Measurements from ENCODE around the gene ARMC12. TPM values are rescaled to one million over a fixed set of nuclear protein-coding genes. Genes with fewer than 3 reads are reported as not detected.

Gene ARMC12
- total and polyA plus RNA-seq, 11 donors: 0.19 to 0.72 (median 0.27) TPM; not detected in 6

GRCh38 chr6:35719404-35719829, 17.4 kb upstream of the ARMC12 start:
- Histone ChIP-seq H3K9me3 (no peaks in the 10 kb centered on the region), H3K27me3 (no peaks in the 10 kb centered on the region), H3K36me3 (no peaks in the 10 kb centered on the region), H3K4me1 (peaks cover 18 to 73% (median 33%) of the 10 kb centered on the region in 12 donors), H3K4me3 (peak overlapping the region in 8 of 12 donors; percentile 24 to 49 (median 38)), H3K27ac (peak overlapping the region; percentile 67 to 100 (median 82))
- WGBS, 4 donors: 27 to 44% (median 40%) methylated on average over 5 of the region's 5 CpGs
- ATAC-seq: peak in 3 of 4 donors; percentile 9 to 38 (median 19)
- TF ChIP-seq CTCF (IDR thresholded peaks at IDR 0.05) (no peak), POLR2A (IDR thresholded peaks at IDR 0.05) (no peak)
- peak in 1 of 5 donors; percentile 38 for DNase-seq
- intact Hi-C loops (cut with DNase I): no loop called here

GRCh38 chr6:35719830-35720733, 16.8 kb upstream of the ARMC12 start:
- H3K4me1 ChIP-seq: peaks cover 19 to 80% (median 37%) of the 10 kb centered on the region in 12 donors
- 6 to 13% (median 8%) methylated on average over 14 to 21 of the region's 21 CpGs for WGBS, 4 donors
- intact Hi-C loops (cut with DNase I): no loop called here
- no peaks in the 10 kb centered on the region for H3K36me3 ChIP-seq
- peak in 1 of 2 donors; percentile 31 for TF ChIP-seq POLR2A (IDR thresholded peaks at IDR 0.05)
- TF ChIP-seq CTCF (IDR thresholded peaks at IDR 0.05): no peak
- H3K27me3 ChIP-seq: no peaks in the 10 kb centered on the region
- H3K27ac ChIP-seq: peak overlapping the region; percentile 67 to 100 (median 82)
- H3K4me3 ChIP-seq: peak overlapping the region in 9 of 12 donors; percentile 13 to 49 (median 37)
- peak; percentile 52 to 83 (median 74) for ATAC-seq
- H3K9me3 ChIP-seq: no peaks in the 10 kb centered on the region
- peak; percentile 49 to 73 (median 66) for DNase-seq

- Histone ChIP-seq H3K4me1 (peaks cover 35 to 99% (median 57%) of the 10 kb centered on the region in 12 donors), H3K27me3 (no peaks in the 10 kb centered on the region), H3K4me3 (no peak overlapping the region), H3K36me3 (no peaks in the 10 kb centered on the region), H3K27ac (peak overlapping the region in 11 of 12 donors; percentile 22 to 100 (median 60)), H3K9me3 (no peaks in the 10 kb centered on the region)
- ATAC-seq (peak in 3 of 4 donors; percentile 30 to 43 (median 33)), DNase-seq (peak in 2 of 5 donors; percentile 65 to 87)
- intact Hi-C loops (cut with DNase I): loop anchor here in 1 of 10 donors (1.0 kb wide), 1 partner anchor 31 kb away; no protein-coding TSS in a partner anchor
- TF ChIP-seq POLR2A (IDR thresholded peaks at IDR 0.05) (no peak), CTCF (IDR thresholded peaks at IDR 0.05) (no peak)
- WGBS, 4 donors: 49 to 65% (median 55%) methylated on average over 9 to 10 of the region's 10 CpGs
These were observed 14.6 kb upstream of the ARMC12 start for GRCh38 chr6:35722121-35722761.

GRCh38 chr6:35723587-35723986, 13.2 kb upstream of the ARMC12 start:
- peak overlapping the region in 6 of 12 donors; percentile 21 to 100 (median 100) for H3K27ac ChIP-seq
- TF ChIP-seq POLR2A (IDR thresholded peaks at IDR 0.05): no peak
- no peak for TF ChIP-seq CTCF (IDR thresholded peaks at IDR 0.05)
- DNase-seq (no peak), ATAC-seq (no peak)
- WGBS, 4 donors: 91 to 95% (median 92%) methylated on average over 2 of the region's 2 CpGs
- H3K36me3 ChIP-seq: no peaks in the 10 kb centered on the region
- H3K9me3 ChIP-seq: no peaks in the 10 kb centered on the region
- intact Hi-C loops (cut with DNase I): no loop called here
- H3K4me3 ChIP-seq: no peak overlapping the region
- no peaks in the 10 kb centered on the region for H3K27me3 ChIP-seq
- H3K4me1 ChIP-seq: peaks cover 35 to 98% (median 64%) of the 10 kb centered on the region in 12 donors

Data from heart left ventricle (tissue), 16 donors.